ENCODE results near the gene CACNG4. TPM values are rescaled to one million over a fixed set of nuclear protein-coding genes. Genes with fewer than 3 reads are reported as not detected.

The CACNG4 gene
- total RNA-seq, 1 experiment from 2014 or later = 6.3 TPM

GRCh38 chr17:66994361-66994760 lies 29.9 kb downstream of the CACNG4 start:
- H3K9me3 ChIP-seq (ENCODE audit: control insufficient read depth, low read depth, low read length) = no peaks in the 10 kb centered on the region
- H2BK12ac ChIP-seq (ENCODE audit: insufficient read length, low read depth, low read length) = no peak overlapping the region
- H3K79me1 ChIP-seq (ENCODE audit: insufficient read depth, low read depth, low read length, poor library complexity, severe bottlenecking) = no peaks in the 10 kb centered on the region
- no peaks in the 10 kb centered on the region for H3K23me2 ChIP-seq (ENCODE audit: insufficient read length, low read depth, low read length, poor library complexity, severe bottlenecking)
- H2BK5ac ChIP-seq (ENCODE audit: insufficient read length, low read length) = no peak overlapping the region
- H2BK15ac ChIP-seq (ENCODE audit: low read depth, low read length) = no peak overlapping the region
- H2AK5ac ChIP-seq (ENCODE audit: insufficient read length, low read length) = no peak overlapping the region
- H2BK120ac ChIP-seq (ENCODE audit: low read depth, low read length, poor library complexity, severe bottlenecking) = no peak overlapping the region
- no peaks in the 10 kb centered on the region for H3K79me2 ChIP-seq (ENCODE audit: insufficient read depth, low read length)
- H3K4me1 ChIP-seq (ENCODE audit: insufficient read depth, low read length) = no peaks in the 10 kb centered on the region
- TF ChIP-seq CTCF (conservative IDR thresholded peaks at IDR 0.05) = no peak
- H3K9ac ChIP-seq (ENCODE audit: extremely low read depth, insufficient read length, low read length) = no peak overlapping the region
- no peak overlapping the region for H4K5ac ChIP-seq (ENCODE audit: insufficient read length, low read depth, low read length)
- no peaks in the 10 kb centered on the region for H3K27me3 ChIP-seq (ENCODE audit: insufficient read depth, low read length)
- H3K4me2 ChIP-seq (ENCODE audit: insufficient read depth, insufficient read length, low read length) = no peak overlapping the region
- no peak overlapping the region for H2AFZ ChIP-seq (ENCODE audit: low read length)
- no CpG with 5 or more reads among the region's 8 CpGs for WGBS (ENCODE audit: extremely low coverage, insufficient read length, low lambda C conversion rate)
- H3K27ac ChIP-seq (ENCODE audit: insufficient read length, low read depth, low read length) = no peak overlapping the region
- Mint-ChIP-seq H3K27ac (no peak overlapping the region), H3K4me1 (no peaks in the 10 kb centered on the region; a peak in 1 of 4 replicates), H3K36me3 (ENCODE audit: insufficient read depth in 1 of 3, low read depth in 3 of 3) (no peaks in the 10 kb centered on the region; a peak in 1 of 7 replicates), H3K9me3 (no peaks in the 10 kb centered on the region), H3K27me3 (ENCODE audit: low read depth) (peaks cover 4% of the 10 kb centered on the region), H3K4me3 (no peak overlapping the region)
- no peak overlapping the region for H3K4ac ChIP-seq (ENCODE audit: low read depth, low read length)
- DNase-seq = no peak
- no peak overlapping the region for H3K18ac ChIP-seq (ENCODE audit: insufficient read length, low read depth, low read length)
- H3K23ac ChIP-seq (ENCODE audit: insufficient read length, low read depth, low read length) = no peak overlapping the region
- no peak overlapping the region for H3T11ph ChIP-seq (ENCODE audit: low read length)
- no peak overlapping the region for H2BK20ac ChIP-seq (ENCODE audit: low read depth, low read length, poor library complexity, severe bottlenecking)
- no peak overlapping the region for H4K8ac ChIP-seq (replicated peaks; ENCODE audit: insufficient read length, low read depth, low read length)
- H3K56ac ChIP-seq (ENCODE audit: insufficient read length, low read depth, low read length) = no peak overlapping the region
- peaks cover 4% of the 10 kb centered on the region for H4K20me1 ChIP-seq (ENCODE audit: control insufficient read depth, insufficient read depth, insufficient read length)
- no peak overlapping the region for H4K91ac ChIP-seq (ENCODE audit: insufficient read length, low read depth, low read length)
- no peak overlapping the region for H3K14ac ChIP-seq (ENCODE audit: insufficient read depth, low read length)

Data from H9 (cell line).